Measurements from ENCODE around the gene TTLL3. TPM values are rescaled to one million over a fixed set of nuclear protein-coding genes. Genes with fewer than 3 reads are reported as not detected.

The TTLL3 gene
- total RNA-seq, 1 donor: 34.3 TPM

DNA sequence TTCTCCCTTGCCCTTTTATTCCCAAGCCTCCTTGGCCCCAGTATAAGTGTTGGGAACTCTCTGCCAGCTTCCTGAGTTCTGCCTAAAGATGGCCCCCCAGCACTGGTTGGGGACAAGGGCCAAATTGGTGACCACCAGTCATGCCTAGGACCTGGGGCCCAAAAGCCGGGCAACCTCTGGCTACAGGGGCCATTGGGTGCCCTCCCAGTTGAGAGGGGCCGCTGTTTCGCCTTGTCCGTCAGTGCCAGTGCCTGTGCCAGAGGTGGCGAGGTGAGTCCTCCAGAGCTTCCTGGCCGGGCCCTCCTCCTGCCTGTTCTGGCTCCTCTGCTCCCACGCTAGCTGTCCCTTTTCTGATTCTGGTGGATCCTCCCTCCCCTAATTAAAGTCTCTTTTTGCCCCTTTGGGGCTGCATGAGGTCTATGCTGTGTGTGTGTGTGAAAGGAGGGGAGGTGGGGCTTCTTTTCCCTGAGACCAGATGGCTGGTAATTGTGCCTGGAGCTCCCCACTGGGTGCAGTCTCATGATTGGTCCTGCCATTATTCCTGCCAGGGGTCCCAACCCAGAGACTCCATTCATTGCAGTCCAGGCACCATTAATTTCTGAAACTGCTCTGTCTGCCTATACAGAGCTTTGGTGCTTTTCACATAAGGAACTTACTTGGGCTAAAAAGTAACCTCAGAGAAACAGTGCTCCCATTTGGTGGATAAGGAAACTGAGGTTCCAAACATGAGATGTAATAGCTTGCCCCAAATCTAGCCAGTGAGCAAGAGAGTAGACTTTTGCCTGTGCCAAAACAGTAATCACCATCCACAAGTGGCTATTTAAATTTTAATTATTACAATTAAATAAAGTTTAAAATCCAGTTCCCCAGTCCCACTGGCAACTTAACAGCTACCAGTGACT, 3.1 kb upstream of the TTLL3 start:
- TF ChIP-seq, protein P1, sequence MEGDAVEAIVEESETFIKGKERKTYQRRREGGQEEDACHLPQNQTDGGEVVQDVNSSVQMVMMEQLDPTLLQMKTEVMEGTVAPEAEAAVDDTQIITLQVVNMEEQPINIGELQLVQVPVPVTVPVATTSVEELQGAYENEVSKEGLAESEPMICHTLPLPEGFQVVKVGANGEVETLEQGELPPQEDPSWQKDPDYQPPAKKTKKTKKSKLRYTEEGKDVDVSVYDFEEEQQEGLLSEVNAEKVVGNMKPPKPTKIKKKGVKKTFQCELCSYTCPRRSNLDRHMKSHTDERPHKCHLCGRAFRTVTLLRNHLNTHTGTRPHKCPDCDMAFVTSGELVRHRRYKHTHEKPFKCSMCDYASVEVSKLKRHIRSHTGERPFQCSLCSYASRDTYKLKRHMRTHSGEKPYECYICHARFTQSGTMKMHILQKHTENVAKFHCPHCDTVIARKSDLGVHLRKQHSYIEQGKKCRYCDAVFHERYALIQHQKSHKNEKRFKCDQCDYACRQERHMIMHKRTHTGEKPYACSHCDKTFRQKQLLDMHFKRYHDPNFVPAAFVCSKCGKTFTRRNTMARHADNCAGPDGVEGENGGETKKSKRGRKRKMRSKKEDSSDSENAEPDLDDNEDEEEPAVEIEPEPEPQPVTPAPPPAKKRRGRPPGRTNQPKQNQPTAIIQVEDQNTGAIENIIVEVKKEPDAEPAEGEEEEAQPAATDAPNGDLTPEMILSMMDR (IDR thresholded peaks at IDR 0.05; ENCODE audit: insufficient read depth, low read length): no peak
- no peak for DNase-seq (ENCODE audit: low read depth)
- H3K4me3 ChIP-seq (ENCODE audit: low read depth, low read length): no peak overlapping the region

DNA sequence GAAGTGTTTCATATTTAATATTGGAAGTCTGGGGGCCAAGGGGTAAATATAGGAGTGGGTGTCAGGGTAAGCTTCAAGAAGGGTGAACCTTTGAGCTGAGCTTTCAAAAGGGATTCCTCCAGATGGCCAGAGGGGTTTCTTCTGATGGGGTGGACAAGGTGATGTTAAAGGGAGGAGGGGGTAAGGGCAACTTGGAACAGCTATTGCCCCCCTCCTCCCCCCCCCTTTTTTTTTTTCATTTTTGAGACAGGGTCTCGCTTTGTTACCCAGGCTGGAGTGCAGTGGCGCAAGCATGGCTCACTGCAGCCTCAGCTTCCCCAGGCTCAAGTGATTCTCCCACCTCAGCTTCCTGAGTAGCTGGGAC, 2.1 kb upstream of the TTLL3 start:
- TF ChIP-seq, protein P1 (IDR thresholded peaks at IDR 0.05; ENCODE audit: insufficient read depth, low read length): no peak
- DNase-seq (ENCODE audit: low read depth): no peak
- H3K4me3 ChIP-seq (ENCODE audit: low read depth, low read length): no peak overlapping the region

DNA sequence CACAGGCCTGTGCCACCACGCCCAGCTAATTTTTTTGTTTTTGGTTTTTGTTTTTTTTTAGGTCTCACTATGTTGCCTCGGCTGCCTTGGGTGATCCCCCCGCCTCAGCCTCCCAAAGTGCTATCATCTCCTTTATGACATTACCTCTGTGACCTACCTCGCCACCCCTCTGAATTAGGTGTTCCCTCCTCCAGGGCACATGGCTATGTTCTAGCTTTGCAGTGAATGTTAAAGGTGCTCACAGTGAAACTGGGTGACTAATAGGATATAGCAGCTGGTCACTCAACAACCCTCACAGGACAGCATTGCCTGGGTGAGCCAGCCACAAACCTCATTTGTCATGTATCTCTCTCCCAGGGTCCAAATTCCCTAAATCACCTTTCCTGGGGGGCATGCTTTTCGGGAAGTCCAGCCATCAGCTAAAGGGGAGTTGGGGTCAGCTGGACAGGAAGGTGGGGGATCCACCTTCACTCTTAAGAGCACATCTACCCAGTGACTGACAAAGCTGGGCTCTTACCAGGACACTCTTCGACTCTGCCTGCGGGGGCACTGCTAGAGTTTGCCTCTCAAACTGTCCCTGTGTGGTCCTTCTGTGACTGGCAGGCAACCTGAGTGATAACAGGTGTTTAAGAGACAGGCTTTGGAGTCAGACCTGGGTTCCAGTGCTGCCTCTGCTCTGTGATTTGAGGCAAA, 1.6 kb upstream of the TTLL3 start:
- peak; percentile 27 for DNase-seq (ENCODE audit: low read depth)
- H3K4me3 ChIP-seq (ENCODE audit: low read depth, low read length): no peak overlapping the region
- TF ChIP-seq, protein P1 (IDR thresholded peaks at IDR 0.05; ENCODE audit: insufficient read depth, low read length): peak; percentile 22

DNA sequence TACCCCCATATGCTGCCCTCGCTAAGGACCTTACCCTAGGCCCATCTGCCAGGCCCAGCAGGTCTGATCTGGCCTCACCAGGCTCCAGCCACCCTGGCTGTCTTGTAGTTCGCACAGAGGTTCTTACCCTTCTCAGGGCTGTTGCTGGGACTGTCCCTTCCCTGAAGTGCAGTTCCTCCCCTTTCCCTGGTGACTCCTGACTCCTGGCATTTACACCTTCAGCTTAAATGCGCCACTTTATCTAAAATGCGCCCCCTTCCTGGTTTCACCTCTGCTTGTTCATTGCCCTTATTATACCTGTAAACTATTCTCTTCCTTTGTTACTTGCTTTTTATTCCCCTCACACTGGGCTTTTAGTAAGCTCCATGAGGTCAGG, 835 bp upstream of the TTLL3 start:
- DNase-seq (ENCODE audit: low read depth): no peak
- TF ChIP-seq, protein P1 (IDR thresholded peaks at IDR 0.05; ENCODE audit: insufficient read depth, low read length): no peak
- H3K4me3 ChIP-seq (ENCODE audit: low read depth, low read length): peak overlapping the region; percentile 65

DNA sequence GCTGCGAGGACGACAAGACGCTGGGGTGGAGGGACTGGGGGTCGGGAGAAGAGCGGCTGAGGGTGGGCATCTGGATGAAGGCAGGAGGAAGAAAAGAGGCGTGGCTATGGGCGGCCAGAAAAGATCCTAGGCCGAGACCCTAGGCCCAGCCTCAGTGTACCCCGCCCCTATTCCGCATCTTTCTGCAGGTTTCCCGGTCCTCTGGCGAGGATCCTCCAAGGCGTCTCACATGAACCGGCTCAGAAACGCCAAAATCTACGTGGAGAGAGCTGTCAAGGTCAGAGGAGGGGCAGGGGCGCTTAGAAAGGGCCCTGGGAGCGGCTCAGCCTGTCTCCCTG, 340 bp downstream of the TTLL3 start:
- DNase-seq (ENCODE audit: low read depth): peak; percentile 19
- TF ChIP-seq, protein P1 (IDR thresholded peaks at IDR 0.05; ENCODE audit: insufficient read depth, low read length): no peak
- H3K4me3 ChIP-seq (ENCODE audit: low read depth, low read length): peak overlapping the region; percentile 65

DNA sequence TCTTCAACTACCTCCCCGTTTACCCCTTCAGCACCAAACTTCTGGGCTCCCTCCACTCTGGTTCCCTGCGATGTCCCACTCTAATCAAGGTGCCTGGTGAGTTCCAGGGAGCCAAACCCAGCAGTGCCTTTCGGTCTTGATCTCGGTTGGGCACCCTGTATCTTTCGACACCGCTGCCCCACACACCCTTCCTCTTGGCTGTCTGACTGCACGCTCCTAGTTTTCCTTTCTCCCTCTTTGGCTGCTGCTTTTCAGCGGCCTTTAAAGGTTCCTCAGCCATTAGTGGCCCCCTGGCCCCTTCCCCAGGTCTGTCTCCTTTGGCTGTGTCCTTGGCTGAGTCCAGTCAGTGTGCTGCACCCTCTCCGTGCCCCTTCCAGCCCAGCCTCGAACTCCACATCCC, 784 bp downstream of the TTLL3 start:
- TF ChIP-seq, protein P1 (IDR thresholded peaks at IDR 0.05; ENCODE audit: insufficient read depth, low read length): no peak
- H3K4me3 ChIP-seq (ENCODE audit: low read depth, low read length): peak overlapping the region; percentile 65
- peak; percentile 23 for DNase-seq (ENCODE audit: low read depth)
